HG02588 (cell line): ENCODE data around the gene KLHL21.
A peak's percentile ranks its signal among the peaks of the same experiment; 100 is the strongest.

Source experiments
- ATAC-seq: cut with Tn5 transposase; IDR thresholded peaks from one replicate; pipeline ENCODE4 v1.9.1; 2021; ENCODE audit warnings: mild to moderate bottlenecking, moderate library complexity; ENCODE audit not compliant: unreplicated experiment

Gene KLHL21

GRCh38 chr1:6557597-6557996 lies 45.1 kb downstream of the KLHL21 start:
- ATAC-seq, result no peak

- no peak for ATAC-seq
These were observed 47.5 kb downstream of the KLHL21 start, which contains the start of gene TAS1R1 for GRCh38 chr1:6554907-6555778. Gene TAS1R1, plus strand, starts transcription at chr1:6555307. Its CDS starts 67 bp downstream, at chr1:6555374.

- peak; percentile 82 for ATAC-seq
These were observed 48.4 kb downstream of the KLHL21 start, which contains the start of gene NOL9 for GRCh38 chr1:6554031-6554906. Gene NOL9, minus strand, starts transcription at chr1:6554513. Its CDS starts 11 bp downstream, at chr1:6554502.

- no peak for ATAC-seq
These were observed 55.4 kb downstream of the KLHL21 start for GRCh38 chr1:6547301-6547700.

GRCh38 chr1:6546326-6546725 lies 56.3 kb downstream of the KLHL21 start:
- no peak for ATAC-seq

GRCh38 chr1:6545276-6546112 lies 57.2 kb downstream of the KLHL21 start:
- no peak for ATAC-seq

GRCh38 chr1:6544831-6545230 lies 57.8 kb downstream of the KLHL21 start:
- no peak for ATAC-seq
